ENCODE results near the gene CD320.
"Not testable (repeated sequence)": the region's sequence is repeated elsewhere in the genome, so short reads cannot be mapped to it uniquely, and the experiment has no call there.

Gene CD320

DNA sequence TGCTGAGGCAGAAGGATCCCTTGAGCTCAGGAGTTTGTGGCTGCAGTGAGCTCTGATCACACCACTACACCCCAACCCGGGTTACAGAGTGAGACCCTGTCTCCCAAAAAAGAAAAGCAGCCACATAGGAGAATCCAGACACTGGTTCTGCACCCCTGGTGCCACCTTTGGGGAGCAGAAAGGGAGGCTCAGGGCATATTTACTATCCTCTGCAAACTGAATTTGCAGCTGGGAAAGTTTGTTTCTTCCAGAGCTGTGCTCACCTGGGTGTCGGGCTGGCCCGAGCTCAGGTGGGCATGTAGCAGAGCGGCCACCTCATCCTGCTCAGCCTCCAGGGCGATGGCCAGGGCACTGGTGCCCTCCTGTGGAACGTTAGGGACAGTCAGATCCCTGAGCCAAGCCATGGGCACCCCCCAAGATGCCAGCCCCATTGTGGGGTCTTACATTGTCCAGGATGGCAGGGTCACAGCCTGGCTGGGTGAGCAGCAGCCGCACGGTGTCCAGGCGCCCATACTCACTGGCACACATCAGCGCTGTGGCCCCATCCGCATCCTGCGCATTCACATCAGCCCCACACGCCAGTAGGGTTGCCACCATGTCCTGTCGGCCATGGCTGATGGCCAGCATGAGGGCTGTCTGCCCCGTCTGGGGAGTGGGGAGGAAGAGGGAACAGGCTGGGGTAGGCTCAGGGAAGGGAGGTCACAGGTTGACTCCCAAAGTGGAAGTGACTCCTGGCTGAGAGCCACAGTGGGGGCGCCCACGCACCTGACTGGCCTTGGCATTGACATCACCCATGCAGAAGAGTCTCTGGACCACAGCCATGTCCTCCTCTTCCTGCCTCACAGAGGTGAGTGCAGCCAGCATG, 16.3 kb upstream of the CD320 start:
- peaks cover 3% of the 10 kb centered on the region for H3K36me3 ChIP-seq (ENCODE audit: control insufficient read depth, insufficient read depth, low read length)
- no peak overlapping the region for H3K27ac ChIP-seq (ENCODE audit: low read depth, low read length)
- H3K27me3 ChIP-seq (ENCODE audit: control insufficient read depth, insufficient read depth, low read length), result peaks cover 2% of the 10 kb centered on the region
- H3K4me3 ChIP-seq (ENCODE audit: low read length), result no peak overlapping the region
- no peak overlapping the region for H3K9ac ChIP-seq (ENCODE audit: low read length)
- H3K4me1 ChIP-seq (ENCODE audit: control insufficient read depth, insufficient read depth, low read length), result peaks cover 10% of the 10 kb centered on the region

DNA sequence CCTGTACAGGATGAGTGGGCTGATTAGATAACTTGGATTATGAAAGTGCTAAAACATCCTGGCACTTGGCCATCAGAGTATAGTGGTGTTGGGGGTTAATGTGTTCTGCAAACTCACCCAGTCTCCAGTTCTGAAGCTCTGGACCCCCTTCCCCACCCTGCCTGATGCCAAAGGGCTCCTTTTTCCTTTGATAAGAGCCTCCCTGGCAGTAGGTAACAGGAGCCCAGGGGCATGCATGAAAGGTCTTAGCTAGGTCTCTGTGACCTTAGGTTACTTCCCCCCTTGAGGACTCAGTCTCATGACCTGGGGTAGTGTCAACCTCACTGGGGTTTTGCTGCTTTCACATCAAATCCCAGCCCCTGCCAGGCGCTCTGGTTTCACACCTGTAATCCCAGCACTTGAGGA, 15.6 kb upstream of the CD320 start:
- H3K27me3 ChIP-seq (ENCODE audit: control insufficient read depth, insufficient read depth, low read length), result peaks cover 2% of the 10 kb centered on the region
- H3K36me3 ChIP-seq (ENCODE audit: control insufficient read depth, insufficient read depth, low read length), result peaks cover 3% of the 10 kb centered on the region
- H3K9ac ChIP-seq (ENCODE audit: low read length), result no peak overlapping the region
- no peak overlapping the region for H3K27ac ChIP-seq (ENCODE audit: low read depth, low read length)
- peaks cover 10% of the 10 kb centered on the region for H3K4me1 ChIP-seq (ENCODE audit: control insufficient read depth, insufficient read depth, low read length)
- no peak overlapping the region for H3K4me3 ChIP-seq (ENCODE audit: low read length)

DNA sequence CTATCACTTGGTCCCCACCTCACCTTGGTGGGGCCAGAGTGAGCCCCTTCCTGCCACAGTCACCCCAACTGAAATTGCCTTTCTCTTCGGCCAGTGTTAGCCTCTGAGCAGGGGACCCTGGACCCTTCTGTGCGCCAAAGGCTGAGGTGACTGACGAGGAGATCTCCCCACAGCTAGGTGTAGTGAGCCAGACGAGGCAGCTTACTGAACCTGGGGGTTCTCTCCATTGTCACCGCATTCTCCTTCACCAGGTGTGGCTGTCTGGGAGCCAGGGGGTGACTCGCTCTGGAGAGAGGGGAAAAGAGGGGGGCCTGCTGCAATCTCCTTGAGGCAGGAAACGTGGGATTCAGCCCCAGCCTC, 14.5 kb upstream of the CD320 start:
- no peak overlapping the region for H3K27ac ChIP-seq (ENCODE audit: low read depth, low read length)
- H3K36me3 ChIP-seq (ENCODE audit: control insufficient read depth, insufficient read depth, low read length), result peaks cover 3% of the 10 kb centered on the region
- H3K4me1 ChIP-seq (ENCODE audit: control insufficient read depth, insufficient read depth, low read length), result peaks cover 10% of the 10 kb centered on the region

GRCh38 chr19:8321986-8322637, 14.0 kb upstream of the CD320 start:
- peak overlapping the region; percentile 96 for H3K4me3 ChIP-seq (ENCODE audit: low read length)
- H3K9ac ChIP-seq (ENCODE audit: low read length), result peak overlapping the region; percentile 95
- peaks cover 10% of the 10 kb centered on the region for H3K4me1 ChIP-seq (ENCODE audit: control insufficient read depth, insufficient read depth, low read length)
- peaks cover 2% of the 10 kb centered on the region for H3K27me3 ChIP-seq (ENCODE audit: control insufficient read depth, insufficient read depth, low read length)
- H3K27ac ChIP-seq (ENCODE audit: low read depth, low read length), result peak overlapping the region; percentile 91
- peaks cover 3% of the 10 kb centered on the region for H3K36me3 ChIP-seq (ENCODE audit: control insufficient read depth, insufficient read depth, low read length)

More for the DNA sequence above, 14.5 kb upstream of the CD320 start:
- H3K9ac ChIP-seq (ENCODE audit: low read length), result no peak overlapping the region
- peak overlapping the region; percentile 96 for H3K4me3 ChIP-seq (ENCODE audit: low read length)
- peaks cover 2% of the 10 kb centered on the region for H3K27me3 ChIP-seq (ENCODE audit: control insufficient read depth, insufficient read depth, low read length)

DNA sequence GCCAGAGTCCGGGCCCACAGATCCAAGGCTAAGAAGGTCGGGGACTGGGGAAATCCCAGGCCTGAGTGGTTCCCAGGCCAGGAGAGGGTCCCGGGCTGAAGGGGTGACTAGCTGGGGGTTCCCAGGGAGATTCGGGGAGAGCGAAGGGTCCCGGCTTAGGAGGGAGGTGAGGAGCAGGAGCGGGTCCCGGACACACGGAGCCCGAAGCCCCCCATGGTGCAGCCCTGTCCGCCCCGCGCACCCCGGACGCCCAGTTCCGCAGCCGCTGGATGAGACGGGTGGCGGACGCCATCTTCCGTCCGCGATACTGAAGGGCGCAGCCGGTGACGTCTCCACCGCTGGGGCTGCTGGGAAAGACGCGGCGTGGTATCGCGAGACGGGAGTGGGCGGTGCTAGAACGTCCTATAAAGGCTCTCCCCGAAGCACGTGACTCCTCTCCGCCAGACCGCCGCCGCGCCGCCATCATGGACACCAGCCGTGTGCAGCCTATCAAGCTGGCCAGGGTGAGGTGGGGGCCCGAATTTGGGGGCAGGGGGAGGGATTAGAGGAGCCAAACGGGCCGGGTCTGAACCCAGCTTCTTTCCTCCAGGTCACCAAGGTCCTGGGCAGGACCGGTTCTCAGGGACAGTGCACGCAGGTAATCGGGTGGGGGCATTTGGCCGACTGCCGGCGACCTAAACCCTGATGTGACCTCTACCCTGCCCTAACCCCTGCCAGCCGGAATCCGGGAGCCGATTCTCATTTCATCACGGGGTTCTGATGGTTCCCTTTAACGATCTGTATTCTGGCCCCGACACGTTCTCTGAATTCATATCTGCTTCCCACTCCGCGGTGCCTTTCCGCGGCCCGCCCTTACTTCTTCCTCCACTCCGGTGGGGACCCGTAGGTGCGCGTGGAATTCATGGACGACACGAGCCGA, 13.2 kb upstream of the CD320 start, which contains the start of the genes NDUFA7 and RPS28:
Gene NDUFA7 (minus strand): TSS at position 309 of the 919 bp plus-strand sequence. CDS start 17 bp downstream, at position 292.
Gene RPS28 (plus strand): TSS at position 430 of the 919 bp plus-strand sequence. CDS start 35 bp downstream, at position 465.
- peaks cover 2% of the 10 kb centered on the region for H3K27me3 ChIP-seq (ENCODE audit: control insufficient read depth, insufficient read depth, low read length)
- H3K36me3 ChIP-seq (ENCODE audit: control insufficient read depth, insufficient read depth, low read length), result peaks cover 4% of the 10 kb centered on the region
- peak within 1 kb of the TSS; percentile 96 for H3K4me3 ChIP-seq (ENCODE audit: low read length)
- peaks cover 10% of the 10 kb centered on the region for H3K4me1 ChIP-seq (ENCODE audit: control insufficient read depth, insufficient read depth, low read length)
- peak within 1 kb of the TSS; percentile 91 for H3K27ac ChIP-seq (ENCODE audit: low read depth, low read length)
- H3K9ac ChIP-seq (ENCODE audit: low read length), result peak within 1 kb of the TSS; percentile 97

- peak overlapping the region; percentile 97 for H3K9ac ChIP-seq (ENCODE audit: low read length)
- peaks cover 2% of the 10 kb centered on the region for H3K27me3 ChIP-seq (ENCODE audit: control insufficient read depth, insufficient read depth, low read length)
- H3K4me1 ChIP-seq (ENCODE audit: control insufficient read depth, insufficient read depth, low read length), result peaks cover 10% of the 10 kb centered on the region
- H3K4me3 ChIP-seq (ENCODE audit: low read length), result peak overlapping the region; percentile 96
- H3K27ac ChIP-seq (ENCODE audit: low read depth, low read length), result peak overlapping the region; percentile 91
- peaks cover 6% of the 10 kb centered on the region for H3K36me3 ChIP-seq (ENCODE audit: control insufficient read depth, insufficient read depth, low read length)
These were observed 12.5 kb upstream of the CD320 start for GRCh38 chr19:8320564-8321066.

GRCh38 chr19:8319807-8320520, 11.8 kb upstream of the CD320 start:
- Histone ChIP-seq H3K27me3 (ENCODE audit: control insufficient read depth, insufficient read depth, low read length) (peaks cover 2% of the 10 kb centered on the region), H3K9ac (ENCODE audit: low read length) (peak overlapping the region; percentile 97), H3K4me3 (ENCODE audit: low read length) (peak overlapping the region; percentile 96), H3K4me1 (ENCODE audit: control insufficient read depth, insufficient read depth, low read length) (peaks cover 10% of the 10 kb centered on the region), H3K27ac (ENCODE audit: low read depth, low read length) (no peak overlapping the region), H3K36me3 (ENCODE audit: control insufficient read depth, insufficient read depth, low read length) (peaks cover 11% of the 10 kb centered on the region)

DNA sequence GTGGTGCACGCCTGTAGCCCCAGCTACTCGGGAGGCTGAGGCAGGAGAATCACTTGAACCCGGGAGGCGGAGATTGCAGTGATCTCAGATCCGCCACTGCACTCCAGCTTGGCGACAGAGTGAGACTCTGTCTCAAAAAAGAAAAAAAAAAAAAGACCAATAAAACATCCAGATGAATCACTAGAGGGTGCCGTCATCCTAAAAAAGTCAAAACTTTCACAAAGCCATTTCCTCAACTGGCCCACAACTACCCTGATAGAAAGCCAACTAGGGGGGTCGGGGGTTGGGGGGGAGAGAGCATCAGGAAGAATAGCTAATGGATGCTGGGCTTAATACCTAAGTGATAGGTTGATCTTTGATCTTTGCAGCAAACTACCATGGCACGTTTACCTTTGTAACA, 10.7 kb upstream of the CD320 start:
- not testable (repeated sequence) for H3K27me3 ChIP-seq (ENCODE audit: control insufficient read depth, insufficient read depth, low read length); H3K9ac ChIP-seq (ENCODE audit: low read length); H3K4me3 ChIP-seq (ENCODE audit: low read length); H3K4me1 ChIP-seq (ENCODE audit: control insufficient read depth, insufficient read depth, low read length); H3K27ac ChIP-seq (ENCODE audit: low read depth, low read length)
- peaks cover 12% of the 10 kb centered on the region for H3K36me3 ChIP-seq (ENCODE audit: control insufficient read depth, insufficient read depth, low read length)

DNA sequence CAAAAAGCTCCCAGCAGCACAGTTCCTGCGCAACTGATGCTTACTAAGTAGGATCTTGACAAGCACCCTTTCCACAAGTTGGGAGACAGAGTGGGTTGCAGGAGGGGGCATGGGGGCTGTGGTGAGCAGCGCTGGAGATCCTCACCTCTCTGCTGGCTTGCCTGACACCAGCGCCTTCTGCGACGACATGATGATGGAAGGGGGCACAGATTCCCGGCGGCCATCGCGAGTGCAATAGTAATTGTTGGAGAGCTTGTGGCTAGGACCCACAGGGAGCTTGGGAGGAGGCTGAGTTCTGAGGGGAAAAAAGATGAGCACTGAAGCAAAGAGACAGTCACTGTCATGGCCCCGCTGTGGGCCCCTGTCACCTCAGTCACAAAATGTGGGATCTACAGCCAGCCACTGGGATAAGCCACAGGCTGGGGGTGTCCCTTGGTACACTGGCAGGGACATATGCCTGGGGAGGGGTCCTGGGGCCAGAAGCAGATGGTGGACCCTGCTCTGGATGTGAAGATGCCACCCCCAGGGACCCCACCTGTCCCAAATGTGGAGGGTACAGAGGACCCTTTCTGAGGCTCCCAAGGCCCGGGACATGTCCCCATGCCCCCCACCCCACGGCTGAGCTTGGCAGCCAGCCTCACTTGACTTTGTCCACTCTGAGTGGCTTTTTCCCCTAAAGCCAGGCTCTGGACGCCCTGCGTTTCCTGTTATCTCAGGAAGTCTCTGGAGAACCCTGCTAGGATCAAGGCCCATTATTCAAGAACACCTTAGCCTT, 8.4 kb upstream of the CD320 start:
- Histone ChIP-seq H3K27ac (ENCODE audit: low read depth, low read length) (no peak overlapping the region), H3K27me3 (ENCODE audit: control insufficient read depth, insufficient read depth, low read length) (no peaks in the 10 kb centered on the region), H3K9ac (ENCODE audit: low read length) (no peak overlapping the region), H3K4me3 (ENCODE audit: low read length) (no peak overlapping the region), H3K4me1 (ENCODE audit: control insufficient read depth, insufficient read depth, low read length) (peaks cover 6% of the 10 kb centered on the region), H3K36me3 (ENCODE audit: control insufficient read depth, insufficient read depth, low read length) (peaks cover 20% of the 10 kb centered on the region)

GRCh38 chr19:8314981-8315640, 7.0 kb upstream of the CD320 start:
- H3K27ac ChIP-seq (ENCODE audit: low read depth, low read length); H3K27me3 ChIP-seq (ENCODE audit: control insufficient read depth, insufficient read depth, low read length); H3K9ac ChIP-seq (ENCODE audit: low read length); H3K4me1 ChIP-seq (ENCODE audit: control insufficient read depth, insufficient read depth, low read length); H3K4me3 ChIP-seq (ENCODE audit: low read length): not testable (repeated sequence)
- peaks cover 24% of the 10 kb centered on the region for H3K36me3 ChIP-seq (ENCODE audit: control insufficient read depth, insufficient read depth, low read length)
